GM18498 (cell line): Measurements from ENCODE around the gene RPL7A.
"Not testable (repeated sequence)": the region's sequence is repeated elsewhere in the genome, so short reads cannot be mapped to it uniquely, and the experiment has no call there.

Experiments used
- ATAC-seq: cut with Tn5 transposase; IDR thresholded peaks from one replicate; pipeline ENCODE4 v1.9.1; 2021; ENCODE audit warnings: mild to moderate bottlenecking, moderate library complexity; ENCODE audit not compliant: unreplicated experiment

Gene RPL7A

DNA sequence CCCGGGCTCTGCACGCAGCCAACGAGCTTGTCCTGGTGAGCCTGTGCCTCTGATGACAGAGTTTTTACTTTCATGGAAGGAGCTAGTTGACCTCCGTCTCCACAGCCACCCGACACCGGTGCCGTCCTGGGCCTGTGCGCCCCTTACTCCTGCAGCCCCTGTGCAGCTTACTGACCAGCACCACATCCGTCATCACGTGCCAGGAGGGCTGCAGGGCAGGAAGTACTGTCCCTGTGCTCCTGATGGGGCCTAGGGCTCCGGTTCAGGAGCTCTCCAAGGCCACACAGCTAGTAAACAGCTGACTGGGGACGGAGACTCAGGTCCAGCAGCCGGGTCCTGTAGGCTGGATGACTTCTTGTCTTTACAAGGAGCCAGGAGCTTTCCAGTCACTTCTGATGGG is 38.3 kb downstream of the RPL7A start:
- no peak for ATAC-seq

DNA sequence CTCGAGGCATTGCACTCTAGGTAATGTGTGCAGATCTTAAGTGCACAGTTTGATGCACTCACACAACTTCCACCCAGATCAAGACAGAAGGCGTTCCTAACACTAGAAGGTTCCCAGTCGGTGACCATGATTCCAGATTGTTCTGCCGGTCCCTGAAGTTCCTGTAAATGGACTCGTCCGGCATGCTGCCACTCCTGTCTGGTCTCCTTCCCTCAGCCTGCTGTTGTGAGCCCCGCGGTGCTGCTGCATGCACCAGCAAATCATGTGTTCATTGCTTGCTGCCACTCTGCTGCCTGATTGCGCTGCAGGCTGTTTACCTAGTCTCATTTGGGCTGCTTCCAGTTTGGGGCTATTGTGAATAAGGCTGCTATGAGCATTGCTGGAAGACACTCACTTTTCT is 39.7 kb downstream of the RPL7A start:
- no peak for ATAC-seq

DNA sequence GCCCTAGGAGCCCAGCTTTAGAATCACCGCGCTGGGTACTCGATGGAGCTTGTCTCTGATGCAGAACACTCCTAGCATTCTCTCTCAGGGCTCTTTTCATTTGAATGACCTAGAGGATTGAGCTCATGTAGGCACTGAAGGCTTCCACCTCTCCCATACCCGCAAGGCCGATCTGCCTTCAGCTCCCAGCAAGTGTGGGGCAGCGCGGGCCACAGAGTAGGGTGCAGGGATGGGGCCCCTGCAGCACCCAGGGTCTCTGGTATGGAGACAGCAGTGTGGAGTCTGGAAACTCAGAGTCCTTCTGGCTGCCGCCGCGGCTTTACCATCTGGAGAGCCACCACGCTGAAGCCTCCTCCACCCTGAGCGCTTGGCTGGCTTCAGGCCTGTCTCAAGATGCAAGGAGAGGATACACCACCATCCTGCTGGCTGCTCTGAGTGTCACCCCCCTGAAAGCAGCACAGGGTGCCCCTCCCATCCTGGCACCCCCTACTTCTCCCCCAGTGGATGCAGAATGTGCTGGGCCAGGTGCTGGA is 41.1 kb downstream of the RPL7A start:
- ATAC-seq: no peak

DNA sequence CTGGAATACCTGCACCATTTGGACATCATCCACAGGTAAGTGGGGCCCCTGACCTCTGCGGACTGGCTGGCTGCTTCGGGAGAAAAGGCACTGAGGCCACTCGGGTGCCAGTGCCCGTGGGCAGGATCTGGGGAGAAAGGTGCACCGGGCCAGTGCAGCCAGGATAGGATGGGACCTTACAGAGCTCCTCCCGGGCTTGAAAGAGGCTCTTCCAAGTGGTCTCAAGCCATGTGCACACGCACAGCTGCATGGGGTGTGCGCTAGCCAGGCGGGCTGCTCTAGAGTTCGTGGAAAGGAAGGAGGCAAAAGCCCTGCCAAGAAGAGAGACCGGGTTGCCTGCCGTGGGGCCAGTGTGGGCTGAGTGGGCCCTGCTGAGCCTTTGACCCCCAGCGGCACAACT is 41.5 kb downstream of the RPL7A start:
- ATAC-seq: no peak

DNA sequence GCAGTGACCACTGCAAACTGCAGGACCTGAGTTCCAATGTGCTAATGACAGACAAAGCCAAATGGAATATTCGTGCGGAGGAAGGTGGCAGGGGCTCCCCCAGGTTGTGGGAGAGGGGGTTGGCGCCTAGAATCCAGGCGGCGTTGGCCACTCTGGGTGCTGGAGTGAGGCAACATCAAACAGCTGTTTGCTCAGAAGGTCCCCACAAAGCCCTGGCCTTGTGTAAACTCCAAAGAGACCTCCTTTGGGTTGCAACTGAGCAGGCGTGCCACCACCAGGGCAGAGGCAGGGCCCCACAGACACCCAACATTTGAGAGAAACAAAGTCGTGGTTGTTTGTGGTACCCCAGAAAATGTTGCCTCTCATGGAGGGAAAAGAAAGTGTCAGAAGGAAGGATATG is 42.7 kb downstream of the RPL7A start:
- ATAC-seq: no peak

DNA sequence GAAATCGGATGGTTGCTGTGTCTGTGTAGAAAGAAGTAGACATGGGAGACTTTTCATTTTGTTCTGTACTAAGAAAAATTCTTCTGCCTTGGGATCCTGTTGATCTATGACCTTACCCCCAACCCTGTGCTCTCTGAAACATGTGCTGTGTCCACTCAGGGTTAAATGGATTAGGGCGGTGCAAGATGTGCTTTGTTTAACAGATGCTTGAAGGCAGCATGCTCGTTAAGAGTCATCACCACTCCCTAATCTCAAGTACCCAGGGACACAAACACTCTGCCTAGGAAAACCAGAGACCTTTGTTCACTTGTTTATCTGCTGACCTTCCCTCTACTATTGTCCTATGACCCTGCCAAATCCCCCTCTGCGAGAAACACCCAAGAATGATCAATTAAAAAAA is 43.4 kb downstream of the RPL7A start:
- not testable (repeated sequence) for ATAC-seq

DNA sequence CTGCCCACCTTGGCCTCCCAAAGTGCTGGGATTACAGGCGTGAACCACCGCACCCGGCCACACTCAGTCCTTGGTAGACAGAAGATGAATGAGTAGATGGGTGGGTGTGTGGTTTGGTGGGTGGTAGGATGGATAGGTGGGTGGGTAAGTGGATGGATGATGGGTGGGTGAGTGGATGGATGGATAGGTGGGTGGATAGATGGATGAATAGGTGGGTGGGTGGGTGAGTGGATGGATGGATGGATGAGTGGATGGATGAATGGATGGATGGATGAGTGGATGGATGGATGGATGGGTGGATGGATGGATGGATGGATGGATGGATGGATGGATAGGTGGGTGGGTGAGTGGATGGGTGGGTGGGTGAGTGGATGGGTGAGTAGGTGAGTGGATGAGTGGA is 44.3 kb downstream of the RPL7A start:
- not testable (repeated sequence) for ATAC-seq

DNA sequence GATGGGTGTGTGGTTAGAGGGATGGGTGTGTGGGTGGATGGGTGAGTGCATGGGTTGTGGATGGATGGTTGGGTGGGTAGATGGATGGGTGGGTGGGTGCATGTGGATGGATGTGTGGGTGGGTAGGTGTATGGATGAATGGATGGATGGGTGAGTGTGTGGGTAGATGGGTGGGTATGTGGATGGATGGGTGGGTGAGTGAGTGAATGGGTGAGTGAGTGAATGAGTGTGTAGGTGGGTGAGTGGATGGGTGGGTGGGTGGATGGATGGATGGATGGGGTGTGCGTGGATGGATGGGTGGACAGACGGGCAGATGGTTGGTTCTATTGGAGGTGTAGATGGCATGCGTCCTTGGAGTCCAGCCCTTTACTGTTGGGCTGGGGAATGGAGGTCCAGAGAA is 45.4 kb downstream of the RPL7A start:
- ATAC-seq: no peak

DNA sequence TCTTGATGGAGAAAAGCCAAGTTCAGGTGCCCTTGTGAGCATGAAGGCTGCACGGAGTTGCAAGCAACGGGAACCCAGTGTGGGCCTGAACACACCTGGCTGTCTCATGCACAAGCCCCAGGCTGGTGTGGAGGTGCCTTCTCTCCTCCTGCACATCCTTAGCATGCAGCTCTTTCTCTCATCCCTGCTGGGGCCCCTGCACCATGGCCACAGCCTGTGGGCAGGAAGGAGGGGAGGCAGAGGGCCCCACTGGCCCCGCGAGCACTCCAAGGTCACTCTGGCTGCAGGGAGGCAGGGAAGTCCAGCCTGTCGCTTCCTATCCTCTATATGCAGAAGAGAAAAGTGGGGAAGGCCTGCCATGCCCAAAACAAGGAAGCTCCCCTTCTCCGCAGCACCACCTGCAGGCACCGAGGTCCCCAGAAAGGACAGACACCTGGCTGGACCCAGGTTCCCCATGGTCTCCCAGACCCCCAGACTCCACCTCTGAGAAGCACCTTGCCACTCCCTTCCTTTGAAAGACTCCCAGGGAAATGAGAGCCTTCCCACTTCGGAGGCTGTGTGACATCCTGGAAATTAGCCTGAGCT is 46.8 kb downstream of the RPL7A start:
- ATAC-seq: no peak

DNA sequence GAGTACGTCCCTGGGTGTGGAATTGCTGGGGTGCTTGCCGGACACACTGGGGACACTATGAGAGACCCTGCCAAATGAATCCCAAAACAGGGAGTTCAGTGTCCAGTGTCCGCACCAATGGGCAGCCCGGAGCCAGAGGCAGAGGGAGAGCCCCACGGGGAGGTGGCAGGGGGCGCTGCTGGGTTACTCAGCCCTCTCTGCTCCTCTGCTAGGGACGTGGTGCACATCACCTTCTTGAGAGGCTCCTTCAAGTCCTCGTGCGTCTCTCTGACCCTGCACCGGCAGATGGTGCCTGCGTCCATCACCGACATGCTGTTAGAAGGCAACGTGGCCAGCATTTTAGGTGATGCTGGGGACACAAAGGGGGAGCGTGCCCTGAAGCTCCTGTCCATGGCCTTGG is 48.9 kb downstream of the RPL7A start:
- no peak for ATAC-seq

DNA sequence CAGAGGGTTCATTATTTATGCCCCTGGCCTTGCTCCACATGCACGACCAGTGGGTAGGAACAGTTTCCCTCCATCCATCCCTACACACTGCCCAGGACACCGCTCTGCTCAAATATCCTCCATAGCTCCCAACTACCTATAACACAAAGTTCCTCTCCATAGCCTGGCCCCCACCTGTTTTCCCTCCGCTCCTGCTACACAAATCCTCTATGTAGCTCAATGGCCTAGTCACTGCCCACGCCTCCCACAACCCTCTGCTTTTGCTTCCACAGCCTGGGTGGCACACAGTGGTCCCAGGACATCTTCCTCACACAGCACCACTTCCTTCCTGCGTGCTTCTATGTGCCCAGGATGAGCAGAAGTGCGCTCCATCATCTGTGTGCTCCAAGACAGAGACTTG is 49.4 kb downstream of the RPL7A start:
- no peak for ATAC-seq

DNA sequence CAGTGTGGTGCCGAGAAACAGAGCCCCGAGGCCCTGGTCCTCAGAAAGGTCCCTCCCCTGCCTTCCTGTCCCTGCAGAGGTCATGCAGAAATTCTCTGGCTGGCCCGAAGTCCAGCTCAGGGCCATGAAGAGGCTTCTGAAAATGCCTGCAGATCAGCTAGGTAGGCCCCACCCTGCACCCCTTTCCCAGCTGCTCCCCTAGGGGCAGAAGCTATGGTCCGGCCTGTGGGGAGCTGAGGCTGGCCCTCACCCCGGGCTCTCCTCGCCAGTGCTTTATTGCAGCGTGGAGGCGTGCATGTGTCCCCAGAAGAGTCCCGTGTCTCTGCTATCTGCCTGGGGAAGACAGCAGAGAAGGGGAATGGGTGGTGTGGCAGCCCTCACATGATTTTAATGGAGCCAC is 49.9 kb downstream of the RPL7A start:
- ATAC-seq: no peak

DNA sequence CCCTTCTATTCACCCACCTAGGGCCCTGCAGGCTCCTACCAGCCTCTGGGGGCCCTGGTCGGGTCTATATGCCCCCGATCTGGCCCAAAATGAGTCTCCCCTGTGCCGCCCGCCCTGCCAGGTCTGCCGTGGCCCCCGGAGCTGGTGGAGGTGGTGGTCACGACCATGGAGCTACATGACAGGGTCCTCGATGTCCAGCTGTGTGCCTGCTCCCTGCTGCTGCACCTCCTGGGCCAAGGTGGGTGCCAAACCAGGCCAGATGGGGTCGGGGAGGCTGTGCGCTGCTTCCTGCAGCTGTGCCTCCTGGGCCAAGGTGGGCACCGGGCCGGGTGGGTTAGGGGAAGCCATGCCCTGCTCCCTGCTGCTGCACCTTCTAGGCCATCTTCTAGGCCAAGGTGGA is 52.3 kb downstream of the RPL7A start:
- ATAC-seq: no peak
